HepG2 (cell line): ENCODE data around the gene CAMK2G. TPM values are rescaled to one million over a fixed set of nuclear protein-coding genes. Genes with fewer than 3 reads are reported as not detected.

Experiments
- DDIT3 ChIP-seq: sonication (generic); formaldehyde crosslinking; IDR thresholded peaks from 2 replicates; pipeline ENCODE4 v1.4.0; 2020; ENCODE audit warnings: mild to moderate bottlenecking, missing genetic modification reagents
- ESRRA ChIP-seq: sonication (generic); formaldehyde crosslinking; IDR thresholded peaks from 2 replicates; pipeline ENCODE4 v1.5.1; 2020; ENCODE audit warnings: mild to moderate bottlenecking, low read depth, missing genetic modification reagents
- FOXJ3 ChIP-seq: sonication (generic); formaldehyde crosslinking; IDR thresholded peaks from 2 replicates; pipeline ENCODE4 v1.4.0; 2020; ENCODE audit warnings: missing genetic modification reagents, mild to moderate bottlenecking, borderline replicate concordance
- HHEX ChIP-seq: IDR thresholded peaks from 2 replicates; pipeline ENCODE4 v1.6.1; 2016; ENCODE audit warnings: control low read depth
- HNRNPL ChIP-seq: fragments of 200-400 bp; formaldehyde crosslinking; IDR thresholded peaks from 2 replicates; pipeline ENCODE4 v1.6.1; 2017; ENCODE audit warnings: mild to moderate bottlenecking, low read depth, low read length
- KDM3A ChIP-seq: IDR thresholded peaks from 2 replicates; pipeline ENCODE4 v1.6.1; 2018; ENCODE audit warnings: low read depth, missing compliant biosample characterization
- MEIS1 ChIP-seq: sonication (generic); formaldehyde crosslinking; IDR thresholded peaks from 2 replicates; pipeline ENCODE4 v1.9.0; 2021; ENCODE audit warnings: mild to moderate bottlenecking, missing genetic modification reagents, moderate library complexity, borderline replicate concordance
- MLX ChIP-seq: IDR thresholded peaks from 2 replicates; pipeline ENCODE4 v1.6.1; 2016
- NAIF1 ChIP-seq: sonication (generic); formaldehyde crosslinking; IDR thresholded peaks from 2 replicates; pipeline ENCODE4 v1.5.0; 2020; ENCODE audit warnings: mild to moderate bottlenecking, missing genetic modification reagents, borderline replicate concordance
- POLR2G ChIP-seq: fragments of 200-400 bp; formaldehyde crosslinking; IDR thresholded peaks from 2 replicates; pipeline ENCODE4 v1.6.1; 2018; ENCODE audit warnings: mild to moderate bottlenecking, low read depth, low read length, moderate library complexity
- RAD51 ChIP-seq: fragments of 450-650 bp; IDR thresholded peaks from 2 replicates; pipeline ENCODE4 v1.6.1; 2016; ENCODE audit warnings: borderline replicate concordance
- SIX1 ChIP-seq: sonication (generic); formaldehyde crosslinking; IDR thresholded peaks from 2 replicates; pipeline ENCODE4 v1.4.0; 2020; ENCODE audit warnings: missing genetic modification reagents, borderline replicate concordance
- TAF1 ChIP-seq: sonication (generic); formaldehyde crosslinking; IDR thresholded peaks from 2 replicates; pipeline ENCODE4 v1.4.0; 2020; ENCODE audit warnings: missing genetic modification reagents
- ZIK1 ChIP-seq: sonication (generic); formaldehyde crosslinking; IDR thresholded peaks from 2 replicates; pipeline ENCODE4 v1.5.0; 2020; ENCODE audit warnings: mild to moderate bottlenecking, low read depth, missing genetic modification reagents, borderline replicate concordance
- ZNF138 ChIP-seq: sonication (generic); formaldehyde crosslinking; IDR thresholded peaks from 2 replicates; pipeline ENCODE4 v1.5.0; 2020; ENCODE audit warnings: mild to moderate bottlenecking, low read depth, missing genetic modification reagents
- ZNF292 ChIP-seq: sonication (generic); formaldehyde crosslinking; IDR thresholded peaks from 2 replicates; pipeline ENCODE4 v1.8.1; 2022; ENCODE audit warnings: mild to moderate bottlenecking, low read depth, missing genetic modification reagents, borderline replicate concordance
- ZNF33A ChIP-seq: sonication (generic); formaldehyde crosslinking; IDR thresholded peaks from 2 replicates; pipeline ENCODE4 v1.5.1; 2020; ENCODE audit warnings: missing genetic modification reagents, mild to moderate bottlenecking, moderate library complexity, borderline replicate concordance
- ZNF382 ChIP-seq: sonication (generic); formaldehyde crosslinking; IDR thresholded peaks from 2 replicates; pipeline ENCODE4 v1.5.0; 2020; ENCODE audit warnings: missing genetic modification reagents, mild to moderate bottlenecking, borderline replicate concordance
- ZNF691 ChIP-seq: sonication (generic); formaldehyde crosslinking; IDR thresholded peaks from 2 replicates; pipeline ENCODE4 v1.4.0; 2020; ENCODE audit warnings: missing genetic modification reagents, low read depth, mild to moderate bottlenecking, borderline replicate concordance
- ZNF883 ChIP-seq: sonication (generic); formaldehyde crosslinking; IDR thresholded peaks from 2 replicates; pipeline ENCODE4 v1.5.1; 2020; ENCODE audit warnings: mild to moderate bottlenecking, missing genetic modification reagents; ENCODE audit errors: not compliant biosample characterization
- polyA plus RNA-seq, 8 experiments: library from polyadenylated mRNA; depleted of rRNA in 3 of 8; stranded (reverse) in 7 of 8; unstranded in 1 of 8; fragments of >200 nt; fragmentation: Illumina TruSeq in 4 of 8; extraction: Trizol in 4 of 8; gene quantifications; 2 replicates each; pipeline versions ENCODE4 v1.2.1 to v1.2.3, GENCODE V29; 2011 to 2016; ENCODE audit warnings: low read depth in 4 of 8, missing spikeins in 1 of 8, mixed read lengths in 1 of 8; ENCODE audit not compliant: insufficient read depth in 1 of 8
- total RNA-seq, 5 experiments: library from RNA; depleted of rRNA; stranded (reverse); fragments of >200 nt; fragmentation: Illumina TruSeq; extraction: Trizol; gene quantifications; 2 replicates each; pipeline ENCODE4 v1.2.3, GENCODE V29; 2016; ENCODE audit warnings: low read depth in 1 of 5
- TF ChIP-seq, protein P1 (sequence below): sonication (generic); formaldehyde crosslinking; IDR thresholded peaks from 2 replicates; pipeline ENCODE4 v1.4.0; 2020; ENCODE audit warnings: low read depth, missing genetic modification reagents
- TF ChIP-seq, protein P2 (sequence below): sonication (generic); formaldehyde crosslinking; IDR thresholded peaks from 2 replicates; pipeline ENCODE4 v1.8.1; 2023; ENCODE audit warnings: mild to moderate bottlenecking, moderate library complexity, missing genetic modification reagents

The CAMK2G gene
- total and polyA plus RNA-seq, 2 of the 13 experiments (the other 11 are each of a cell fraction or from before 2014, with no cell fraction given): 15.9 to 18.8 TPM

DNA sequence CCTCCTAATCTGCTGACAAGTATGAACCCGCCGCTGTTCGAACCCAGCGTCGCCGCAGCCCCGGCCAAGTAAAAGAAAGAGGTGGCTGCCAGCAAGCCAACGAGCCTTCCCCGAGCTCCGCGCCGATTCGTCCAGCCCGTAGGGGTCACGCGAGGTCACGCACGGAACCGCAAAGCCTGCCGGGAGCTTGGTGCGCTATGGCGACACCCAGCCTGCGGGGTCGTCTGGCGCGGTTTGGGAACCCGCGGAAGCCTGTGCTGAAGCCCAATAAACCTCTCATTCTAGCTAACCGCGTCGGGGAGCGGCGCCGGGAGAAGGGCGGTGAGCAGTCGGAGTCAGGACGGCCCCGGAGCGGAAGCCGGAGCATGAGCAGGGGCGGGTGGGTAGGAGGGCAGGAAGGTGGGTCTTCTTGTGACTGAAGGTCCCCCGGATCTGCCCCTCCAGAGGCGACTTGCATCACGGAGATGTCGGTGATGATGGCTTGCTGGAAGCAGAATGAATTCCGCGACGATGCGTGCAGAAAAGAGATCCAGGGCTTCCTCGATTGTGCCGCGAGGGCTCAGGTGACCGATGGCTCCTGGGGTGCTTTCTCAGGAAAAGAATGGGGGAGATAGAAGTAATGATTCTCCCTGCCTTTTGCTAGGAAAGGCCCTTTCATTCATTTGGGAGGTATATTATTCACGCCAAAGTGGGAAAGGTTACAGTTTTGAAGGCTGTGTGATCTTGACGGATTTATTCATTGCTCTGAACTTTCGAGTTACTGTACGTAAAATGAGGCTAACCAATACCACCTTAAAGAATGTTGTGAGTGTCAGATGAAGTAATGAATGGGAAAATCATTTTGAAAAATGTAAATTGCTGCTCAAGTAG, 92.2 kb downstream of the CAMK2G start, which contains the start of gene CHCHD1 (continued):
- TF ChIP-seq ZNF138 (0 out of 2 replicates have a peak, but pooled peaks have one; percentile 67), FOXJ3 (peak; percentile 16; the same call in 1 of the 2 replicates), DDIT3 (CRISPR knock-in tag) (no peak), ESRRA (no peak), SIX1 (CRISPR knock-in tag) (no peak), ZIK1 (CRISPR knock-in tag) (no peak), ZNF292 (CRISPR knock-in tag) (no peak), ZNF883 (CRISPR knock-in tag) (peak; percentile 63), KDM3A (CRISPR knock-in tag) (no peak), ZNF33A (CRISPR knock-in tag) (no peak), RAD51 (no peak), HHEX (CRISPR knock-in tag) (no peak), TAF1 (CRISPR knock-in tag) (peak; percentile 95), NAIF1 (CRISPR knock-in tag) (peak; percentile 53; the same call in 1 of the 2 replicates), MEIS1 (CRISPR knock-in tag) (0 out of 2 replicates have a peak, but pooled peaks have one; percentile 35), ZNF382 (CRISPR knock-in tag) (no peak), HNRNPL (0 out of 2 replicates have a peak, but pooled peaks have one; percentile 15), ZNF691 (CRISPR knock-in tag) (peak; percentile 47; the same call in 1 of the 2 replicates), POLR2G (peak; percentile 93), MLX (CRISPR knock-in tag) (peak; percentile 18; the same call in 1 of the 2 replicates)
- TF ChIP-seq, protein P1, sequence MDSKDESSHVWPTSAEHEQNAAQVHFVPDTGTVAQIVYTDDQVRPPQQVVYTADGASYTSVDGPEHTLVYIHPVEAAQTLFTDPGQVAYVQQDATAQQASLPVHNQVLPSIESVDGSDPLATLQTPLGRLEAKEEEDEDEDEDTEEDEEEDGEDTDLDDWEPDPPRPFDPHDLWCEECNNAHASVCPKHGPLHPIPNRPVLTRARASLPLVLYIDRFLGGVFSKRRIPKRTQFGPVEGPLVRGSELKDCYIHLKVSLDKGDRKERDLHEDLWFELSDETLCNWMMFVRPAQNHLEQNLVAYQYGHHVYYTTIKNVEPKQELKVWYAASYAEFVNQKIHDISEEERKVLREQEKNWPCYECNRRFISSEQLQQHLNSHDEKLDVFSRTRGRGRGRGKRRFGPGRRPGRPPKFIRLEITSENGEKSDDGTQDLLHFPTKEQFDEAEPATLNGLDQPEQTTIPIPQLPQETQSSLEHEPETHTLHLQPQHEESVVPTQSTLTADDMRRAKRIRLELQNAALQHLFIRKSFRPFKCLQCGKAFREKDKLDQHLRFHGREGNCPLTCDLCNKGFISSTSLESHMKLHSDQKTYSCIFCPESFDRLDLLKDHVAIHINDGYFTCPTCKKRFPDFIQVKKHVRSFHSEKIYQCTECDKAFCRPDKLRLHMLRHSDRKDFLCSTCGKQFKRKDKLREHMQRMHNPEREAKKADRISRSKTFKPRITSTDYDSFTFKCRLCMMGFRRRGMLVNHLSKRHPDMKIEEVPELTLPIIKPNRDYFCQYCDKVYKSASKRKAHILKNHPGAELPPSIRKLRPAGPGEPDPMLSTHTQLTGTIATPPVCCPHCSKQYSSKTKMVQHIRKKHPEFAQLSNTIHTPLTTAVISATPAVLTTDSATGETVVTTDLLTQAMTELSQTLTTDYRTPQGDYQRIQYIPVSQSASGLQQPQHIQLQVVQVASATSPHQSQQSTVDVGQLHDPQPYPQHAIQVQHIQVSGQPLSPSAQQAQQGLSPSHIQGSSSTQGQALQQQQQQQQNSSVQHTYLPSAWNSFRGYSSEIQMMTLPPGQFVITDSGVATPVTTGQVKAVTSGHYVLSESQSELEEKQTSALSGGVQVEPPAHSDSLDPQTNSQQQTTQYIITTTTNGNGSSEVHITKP (CRISPR knock-in tag): peak; percentile 95
- TF ChIP-seq, protein P2, sequence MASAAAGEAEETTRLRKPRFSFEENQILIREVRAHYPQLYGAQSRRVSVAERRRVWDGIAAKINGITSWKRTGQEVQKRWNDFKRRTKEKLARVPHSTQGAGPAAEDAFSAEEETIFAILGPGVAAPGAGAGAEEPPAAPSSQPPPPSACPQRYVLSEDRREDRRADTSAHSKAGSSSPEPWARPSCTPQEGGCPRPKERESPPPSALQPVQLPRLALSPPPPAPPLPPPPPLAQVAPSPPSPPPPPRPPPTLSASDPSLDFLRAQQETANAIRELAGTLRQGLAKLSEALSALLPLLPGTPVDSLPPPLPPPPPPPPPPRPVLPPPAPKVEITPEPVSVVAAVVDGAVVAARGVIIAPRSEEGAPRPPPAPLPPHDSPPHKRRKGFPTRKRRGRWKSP (CRISPR knock-in tag): peak; percentile 89
